Fibroblast of villous mesenchyme (primary cell): Measurements from ENCODE around the gene TNFRSF21. TPM values are rescaled to one million over a fixed set of nuclear protein-coding genes. Genes with fewer than 3 reads are reported as not detected.
A peak's percentile ranks its signal among the peaks of the same experiment; 100 is the strongest.

Experiments used
- DNase-seq: peaks from one replicate; pipeline ENCODE4 v3.0.0-alpha.2; 2010; ENCODE audit warnings: low read depth
- H3K4me3 ChIP-seq: 2 replicates; pipeline ENCODE4 v1.5.1; 2011; ENCODE audit warnings: low read depth, mild to moderate bottlenecking, low read length
- total RNA-seq: library from RNA; depleted of rRNA; stranded (reverse); fragments of >200 nt; gene quantifications from 2 replicates; pipeline ENCODE4 v1.2.3, GENCODE V29; 2012
- TF ChIP-seq, protein P1 (sequence below): IDR thresholded peaks from 2 replicates; pipeline ENCODE4 v1.5.1; 2012; ENCODE audit warnings: low read depth, mild to moderate bottlenecking, low read length; ENCODE audit not compliant: insufficient read depth

TNFRSF21 gene
- total RNA-seq, 1 donor: 43.2 TPM

GRCh38 chr6:47292944-47293343, 16.8 kb downstream of the TNFRSF21 start:
- TF ChIP-seq, protein P1, sequence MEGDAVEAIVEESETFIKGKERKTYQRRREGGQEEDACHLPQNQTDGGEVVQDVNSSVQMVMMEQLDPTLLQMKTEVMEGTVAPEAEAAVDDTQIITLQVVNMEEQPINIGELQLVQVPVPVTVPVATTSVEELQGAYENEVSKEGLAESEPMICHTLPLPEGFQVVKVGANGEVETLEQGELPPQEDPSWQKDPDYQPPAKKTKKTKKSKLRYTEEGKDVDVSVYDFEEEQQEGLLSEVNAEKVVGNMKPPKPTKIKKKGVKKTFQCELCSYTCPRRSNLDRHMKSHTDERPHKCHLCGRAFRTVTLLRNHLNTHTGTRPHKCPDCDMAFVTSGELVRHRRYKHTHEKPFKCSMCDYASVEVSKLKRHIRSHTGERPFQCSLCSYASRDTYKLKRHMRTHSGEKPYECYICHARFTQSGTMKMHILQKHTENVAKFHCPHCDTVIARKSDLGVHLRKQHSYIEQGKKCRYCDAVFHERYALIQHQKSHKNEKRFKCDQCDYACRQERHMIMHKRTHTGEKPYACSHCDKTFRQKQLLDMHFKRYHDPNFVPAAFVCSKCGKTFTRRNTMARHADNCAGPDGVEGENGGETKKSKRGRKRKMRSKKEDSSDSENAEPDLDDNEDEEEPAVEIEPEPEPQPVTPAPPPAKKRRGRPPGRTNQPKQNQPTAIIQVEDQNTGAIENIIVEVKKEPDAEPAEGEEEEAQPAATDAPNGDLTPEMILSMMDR: no peak
- no peak overlapping the region for H3K4me3 ChIP-seq
- DNase-seq: peak; percentile 74

- no peak for DNase-seq
- TF ChIP-seq, protein P1: no peak
- H3K4me3 ChIP-seq: no peak overlapping the region
Measured at GRCh38 chr6:47292027-47292426, 17.7 kb downstream of the TNFRSF21 start.

- no peak for DNase-seq
- H3K4me3 ChIP-seq: no peak overlapping the region
- TF ChIP-seq, protein P1: no peak
Measured at GRCh38 chr6:47290124-47290834, 19.4 kb downstream of the TNFRSF21 start.

DNA sequence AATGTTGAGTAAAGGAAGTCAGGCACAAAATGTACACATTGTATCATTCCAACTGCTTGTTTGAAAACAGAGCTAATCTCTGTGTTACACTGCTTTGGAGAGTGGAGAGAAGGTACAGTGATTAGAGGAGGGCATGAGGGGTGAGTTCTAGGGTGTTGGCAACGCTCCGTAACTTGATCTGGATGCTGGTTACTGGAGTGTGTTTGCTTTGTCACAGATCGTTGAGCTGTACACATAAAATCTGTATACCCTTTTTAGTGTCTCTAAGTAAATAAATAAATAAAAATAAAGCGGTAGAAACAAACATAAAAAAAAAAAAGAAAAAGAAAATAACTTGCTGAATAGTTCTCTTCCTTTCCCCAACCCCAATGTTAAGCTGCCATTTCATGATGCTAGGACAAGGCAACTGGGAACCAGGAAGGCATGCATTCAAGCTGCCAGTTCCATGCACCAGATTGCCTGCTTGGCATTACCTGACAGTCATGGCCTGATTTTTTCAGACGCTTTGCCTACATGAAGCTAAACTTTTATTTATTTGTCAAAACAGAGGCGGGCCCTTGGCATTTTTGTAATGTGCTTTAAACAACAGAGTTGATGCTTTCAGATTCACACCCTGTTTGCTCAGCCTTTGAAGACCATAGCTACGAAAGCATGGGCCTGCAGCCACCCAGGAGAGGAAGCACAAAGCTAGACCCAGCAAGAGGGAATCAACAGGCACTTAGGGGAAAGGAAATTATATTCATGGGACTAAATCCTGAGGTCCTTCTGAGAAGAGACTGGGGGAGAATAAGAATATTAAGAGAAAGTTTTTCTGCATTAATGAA, 21.2 kb downstream of the TNFRSF21 start:
- DNase-seq: no peak
- TF ChIP-seq, protein P1: no peak

DNA sequence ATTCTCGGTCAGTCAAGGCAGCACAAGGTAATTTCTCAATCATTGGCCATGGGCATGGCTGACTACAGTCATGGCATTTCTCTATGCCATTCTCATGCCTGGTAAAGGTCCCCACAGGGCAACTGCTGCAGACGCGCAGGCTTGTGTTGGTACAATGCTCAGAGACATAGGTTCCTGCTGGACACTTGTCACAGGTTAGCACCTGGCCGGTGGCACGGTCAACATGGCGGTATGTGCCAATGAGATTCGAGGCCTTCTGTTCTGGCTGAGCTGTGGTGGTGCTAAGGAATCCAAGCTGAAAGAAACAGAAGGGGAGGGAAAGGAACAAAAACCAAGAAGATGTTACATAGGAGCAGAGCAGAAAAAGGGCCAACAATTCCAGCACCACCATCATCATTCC, 23.4 kb downstream of the TNFRSF21 start:
- no peak for DNase-seq
- TF ChIP-seq, protein P1: no peak
- H3K4me3 ChIP-seq: no peak overlapping the region

More for the DNA sequence above, 21.2 kb downstream of the TNFRSF21 start:
- no peak overlapping the region for H3K4me3 ChIP-seq

DNA sequence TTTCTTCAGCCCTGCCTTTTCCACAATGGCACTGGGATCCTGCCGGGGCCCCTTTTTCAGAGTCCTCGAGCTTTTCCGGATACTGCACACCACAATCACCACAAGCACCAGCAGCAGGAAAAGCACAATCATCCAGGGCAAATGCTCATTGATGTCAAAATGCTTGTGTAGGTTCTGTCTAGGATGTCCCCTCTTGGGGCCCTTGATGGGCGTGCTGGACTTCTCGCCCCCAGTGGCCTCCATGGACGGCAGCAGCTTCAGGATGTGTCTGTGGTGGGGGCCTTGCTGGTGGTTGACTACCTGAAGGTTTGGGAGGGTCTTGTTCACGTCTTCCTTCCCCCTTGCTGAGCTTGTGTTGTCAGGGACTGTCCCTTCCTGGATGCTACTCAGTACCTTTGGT, 25.7 kb downstream of the TNFRSF21 start:
- H3K4me3 ChIP-seq: no peak overlapping the region
- TF ChIP-seq, protein P1: no peak
- no peak for DNase-seq
